Measurements from ENCODE around the gene CST1. TPM values are rescaled to one million over a fixed set of nuclear protein-coding genes. Genes with fewer than 3 reads are reported as not detected.

The CST1 gene
- total RNA-seq, 1 donor from 2014 or later = not detected

DNA sequence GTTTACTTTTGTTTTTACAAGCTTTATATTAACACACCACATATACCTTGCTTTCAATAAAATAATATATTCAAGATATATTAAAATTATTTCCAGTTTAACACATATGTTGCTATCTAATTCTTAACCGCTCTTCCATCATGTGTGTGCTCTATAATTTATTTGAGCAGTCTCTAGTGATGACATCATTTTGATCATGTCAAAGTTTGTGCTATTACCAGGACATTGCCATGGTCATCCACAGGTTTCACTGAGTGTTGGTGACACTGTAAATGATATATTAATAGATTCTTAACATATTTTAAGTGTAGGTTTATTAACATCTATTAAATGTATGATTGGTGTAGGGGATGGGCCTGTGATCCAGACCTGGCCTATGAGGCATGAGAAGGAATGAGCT is 44.8 kb downstream of the CST1 start:
- Histone ChIP-seq H3K27me3 (ENCODE audit: low read depth) (no peaks in the 10 kb centered on the region), H3K27ac (no peak overlapping the region), H3K36me3 (no peaks in the 10 kb centered on the region), H3K4me1 (no peaks in the 10 kb centered on the region), H3K9me3 (no peaks in the 10 kb centered on the region), H3K4me3 (no peak overlapping the region)
- DNase-seq (no peak), ATAC-seq (no peak)
- TF ChIP-seq, protein P1, sequence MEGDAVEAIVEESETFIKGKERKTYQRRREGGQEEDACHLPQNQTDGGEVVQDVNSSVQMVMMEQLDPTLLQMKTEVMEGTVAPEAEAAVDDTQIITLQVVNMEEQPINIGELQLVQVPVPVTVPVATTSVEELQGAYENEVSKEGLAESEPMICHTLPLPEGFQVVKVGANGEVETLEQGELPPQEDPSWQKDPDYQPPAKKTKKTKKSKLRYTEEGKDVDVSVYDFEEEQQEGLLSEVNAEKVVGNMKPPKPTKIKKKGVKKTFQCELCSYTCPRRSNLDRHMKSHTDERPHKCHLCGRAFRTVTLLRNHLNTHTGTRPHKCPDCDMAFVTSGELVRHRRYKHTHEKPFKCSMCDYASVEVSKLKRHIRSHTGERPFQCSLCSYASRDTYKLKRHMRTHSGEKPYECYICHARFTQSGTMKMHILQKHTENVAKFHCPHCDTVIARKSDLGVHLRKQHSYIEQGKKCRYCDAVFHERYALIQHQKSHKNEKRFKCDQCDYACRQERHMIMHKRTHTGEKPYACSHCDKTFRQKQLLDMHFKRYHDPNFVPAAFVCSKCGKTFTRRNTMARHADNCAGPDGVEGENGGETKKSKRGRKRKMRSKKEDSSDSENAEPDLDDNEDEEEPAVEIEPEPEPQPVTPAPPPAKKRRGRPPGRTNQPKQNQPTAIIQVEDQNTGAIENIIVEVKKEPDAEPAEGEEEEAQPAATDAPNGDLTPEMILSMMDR (IDR thresholded peaks at IDR 0.05) = no peak
- intact Hi-C loops (cut with DNase I) = no loop called here

DNA sequence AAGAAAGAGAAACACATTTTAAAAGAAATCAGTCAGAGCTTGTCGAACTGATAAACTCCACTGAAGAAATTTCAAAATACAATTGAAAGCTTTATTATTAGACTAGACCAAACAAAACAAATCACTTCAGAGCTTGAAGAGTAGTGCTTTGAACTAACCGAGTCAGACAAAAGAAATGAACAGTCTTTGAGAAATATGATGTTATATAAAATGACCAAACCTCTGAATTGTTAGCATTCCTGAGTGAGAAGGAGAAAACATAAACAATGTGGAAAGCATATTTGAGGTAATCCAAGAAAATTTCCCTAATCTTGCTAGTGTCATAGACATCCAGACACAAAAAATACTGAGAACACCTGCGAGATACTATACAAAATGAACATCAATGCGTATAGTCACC is 48.7 kb downstream of the CST1 start:
- Histone ChIP-seq H3K4me3 (no peak overlapping the region), H3K9me3 (no peaks in the 10 kb centered on the region), H3K27ac (no peak overlapping the region), H3K27me3 (ENCODE audit: low read depth) (no peaks in the 10 kb centered on the region), H3K36me3 (no peaks in the 10 kb centered on the region), H3K4me1 (no peaks in the 10 kb centered on the region)
- DNase-seq (no peak), ATAC-seq (no peak)
- intact Hi-C loops (cut with DNase I) = no loop called here
- TF ChIP-seq, protein P1 (IDR thresholded peaks at IDR 0.05) = no peak

DNA sequence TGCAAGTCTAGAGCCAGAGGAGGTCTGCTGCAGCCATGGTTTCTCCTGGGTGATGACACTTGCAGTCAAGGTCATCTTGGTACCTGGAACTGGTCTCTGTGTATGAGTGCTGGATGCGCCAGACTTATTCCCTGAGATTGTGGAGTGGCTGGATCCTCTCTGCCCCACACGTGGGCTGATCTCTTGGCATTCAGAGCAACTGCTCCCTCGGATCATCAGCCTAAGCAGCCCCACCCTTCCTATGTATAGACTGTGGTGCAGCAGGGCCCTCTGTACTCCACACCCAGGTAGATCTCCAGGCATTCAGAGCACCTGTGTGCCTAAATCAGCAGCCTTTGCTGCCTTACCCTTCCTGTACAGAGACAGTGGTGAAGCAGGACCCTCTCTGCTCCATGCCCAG is 49.8 kb downstream of the CST1 start:
- no peaks in the 10 kb centered on the region for H3K36me3 ChIP-seq
- ATAC-seq (peak in 1 of 2 donors; percentile 9), DNase-seq (no peak)
- no peak overlapping the region for H3K4me3 ChIP-seq
- H3K9me3 ChIP-seq = no peaks in the 10 kb centered on the region
- TF ChIP-seq, protein P1 (IDR thresholded peaks at IDR 0.05) = no peak
- no peaks in the 10 kb centered on the region for H3K4me1 ChIP-seq
- H3K27ac ChIP-seq = no peak overlapping the region
- H3K27me3 ChIP-seq (ENCODE audit: low read depth) = no peaks in the 10 kb centered on the region
- intact Hi-C loops (cut with DNase I) = no loop called here

DNA sequence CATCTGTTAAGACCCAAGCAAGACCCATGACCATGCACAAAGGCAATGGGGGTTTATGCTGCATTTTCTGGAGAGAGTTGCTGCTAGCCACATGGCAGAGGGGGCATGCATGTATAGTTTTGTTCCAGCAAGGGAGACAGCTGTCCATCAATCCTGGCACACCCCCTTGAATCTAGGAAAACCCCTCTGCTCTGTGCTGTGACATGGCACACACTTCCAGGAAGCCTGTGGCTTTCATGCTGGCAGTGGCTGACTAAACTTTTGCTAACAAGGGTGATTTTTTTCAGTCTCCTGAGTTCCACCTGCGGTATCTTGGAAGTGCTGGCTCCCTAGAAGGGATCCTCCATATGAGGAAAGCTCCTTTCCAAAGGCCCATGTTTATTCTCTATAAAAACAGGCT is 52.8 kb downstream of the CST1 start:
- Histone ChIP-seq H3K36me3 (no peaks in the 10 kb centered on the region), H3K4me1 (peaks cover under 1% of the 10 kb centered on the region), H3K27ac (no peak overlapping the region), H3K4me3 (no peak overlapping the region), H3K27me3 (ENCODE audit: low read depth) (no peaks in the 10 kb centered on the region), H3K9me3 (no peaks in the 10 kb centered on the region)
- DNase-seq (no peak), ATAC-seq (no peak)
- TF ChIP-seq, protein P1 (IDR thresholded peaks at IDR 0.05) = no peak
- intact Hi-C loops (cut with DNase I) = no loop called here

Other genes starting within 250 kb of the CST1 start
- gene CST9L, start 182.5 kb downstream of the CST1 start, total RNA-seq = not detected
- not detected for gene CST9, start 145.0 kb downstream of the CST1 start, total RNA-seq
- gene CST3, start 113.0 kb downstream of the CST1 start, total RNA-seq = 727 TPM
- gene CST4, start 61.9 kb downstream of the CST1 start, total RNA-seq = not detected
- not detected for gene CST2, start 75.8 kb upstream of the CST1 start, total RNA-seq
- gene CST5, start 128.8 kb upstream of the CST1 start, total RNA-seq = not detected
- gene GGTLC1, start 237.8 kb upstream of the CST1 start, total RNA-seq = 57.2 TPM

Data from lower lobe of right lung (tissue), 2 donors.